Liver (tissue), 9 donors: Measurements from ENCODE around the gene ALDH1A2. TPM values are rescaled to one million over a fixed set of nuclear protein-coding genes. Genes with fewer than 3 reads are reported as not detected.

Source experiments
- DNase-seq: peaks from one replicate; pipeline ENCODE4 v3.0.0-alpha.2; 2017; ENCODE audit warnings: low spot score
- H3K27ac ChIP-seq, 2 donors: one replicate each; pipeline ENCODE4 v1.7.0; 2013; ENCODE audit warnings: inconsistent platforms in 2 of 2, low read length in 2 of 2, control low read depth in 1 of 2, low read depth in 1 of 2, mild to moderate bottlenecking in 1 of 2
- H3K27me3 ChIP-seq, 4 donors: one replicate each; pipeline versions ENCODE4 v1.6.1 to v1.7.0; 2013; ENCODE audit warnings: low read length in 3 of 4, inconsistent platforms in 1 of 4, mild to moderate bottlenecking in 1 of 4, moderate library complexity in 1 of 4; ENCODE audit not compliant: control insufficient read depth in 4 of 4, insufficient read depth in 4 of 4
- H3K36me3 ChIP-seq, 4 donors: one replicate each; pipeline versions ENCODE4 v1.6.1 to v1.7.0; 2013; ENCODE audit warnings: low read length in 3 of 4, mild to moderate bottlenecking in 3 of 4, low read depth in 1 of 4, moderate library complexity in 1 of 4; ENCODE audit not compliant: control insufficient read depth in 4 of 4, insufficient read depth in 3 of 4
- H3K4me1 ChIP-seq, 4 donors: one replicate each; pipeline versions ENCODE4 v1.6.1 to v1.7.0; 2013; ENCODE audit warnings: low read length in 3 of 4, mild to moderate bottlenecking in 3 of 4, moderate library complexity in 1 of 4; ENCODE audit not compliant: control insufficient read depth in 4 of 4, insufficient read depth in 4 of 4
- H3K4me3 ChIP-seq, 3 donors: one replicate each; pipeline versions ENCODE4 v1.6.1 to v1.7.0; 2013; ENCODE audit warnings: low read length in 3 of 3, control low read depth in 1 of 3, low read depth in 1 of 3, mild to moderate bottlenecking in 1 of 3
- H3K9ac ChIP-seq, 2 donors: one replicate each; pipeline ENCODE4 v1.7.0; 2013; ENCODE audit warnings: low read length in 2 of 2, mild to moderate bottlenecking in 2 of 2, moderate library complexity in 2 of 2, control low read depth in 1 of 2, low read depth in 1 of 2
- H3K9me3 ChIP-seq, 4 donors: one replicate each; pipeline versions ENCODE4 v1.6.1 to v1.7.0; 2013; ENCODE audit warnings: low read length in 3 of 4; ENCODE audit not compliant: control insufficient read depth in 4 of 4
- ATF3 ChIP-seq: IDR thresholded peaks from 2 replicates; pipeline ENCODE4 v1.6.1; 2016; ENCODE audit warnings: antibody characterized with exemption
- CTCF ChIP-seq: fragments of 150-350 bp; IDR thresholded peaks from 2 replicates; pipeline ENCODE4 v1.5.1; 2017; ENCODE audit warnings: improper control_type of control experiment, low read depth, low read length; ENCODE audit not compliant: missing input control
- EGR1 ChIP-seq, 2 donors: IDR thresholded peaks; 2 replicates each; pipeline ENCODE4 v1.6.1; 2016 to 2018; ENCODE audit warnings: antibody characterized with exemption in 2 of 2, low read depth in 2 of 2
- FOXA1 ChIP-seq: IDR thresholded peaks from 2 replicates; pipeline ENCODE4 v1.6.1; 2016; ENCODE audit warnings: antibody characterized with exemption
- FOXA2 ChIP-seq: IDR thresholded peaks from 2 replicates; pipeline ENCODE4 v1.6.1; 2016; ENCODE audit warnings: antibody characterized with exemption
- GABPA ChIP-seq, 2 donors: IDR thresholded peaks in 1 of 2; conservative IDR thresholded peaks in 1 of 2; 2 replicates each; pipeline ENCODE4 v1.6.1; 2016; ENCODE audit warnings: antibody characterized with exemption in 2 of 2, mild to moderate bottlenecking in 1 of 2, moderate library complexity in 1 of 2
- HNF4A ChIP-seq, 2 donors: conservative IDR thresholded peaks; 2 replicates each; pipeline ENCODE4 v1.6.1; 2016; ENCODE audit warnings: antibody characterized with exemption in 2 of 2, mild to moderate bottlenecking in 2 of 2
- HNF4G ChIP-seq: IDR thresholded peaks from 2 replicates; pipeline ENCODE4 v1.6.1; 2016; ENCODE audit warnings: antibody characterized with exemption
- MAX ChIP-seq: IDR thresholded peaks from 2 replicates; pipeline ENCODE4 v1.6.1; 2016; ENCODE audit warnings: antibody characterized with exemption
- NR2F2 ChIP-seq: IDR thresholded peaks from 2 replicates; pipeline ENCODE4 v1.6.1; 2016; ENCODE audit warnings: antibody characterized with exemption
- RAD21 ChIP-seq, 2 donors: IDR thresholded peaks; 2 replicates each; pipeline ENCODE4 v1.6.1; 2016; ENCODE audit warnings: antibody characterized with exemption in 2 of 2, mild to moderate bottlenecking in 2 of 2
- REST ChIP-seq: IDR thresholded peaks from 2 replicates; pipeline ENCODE4 v1.6.1; 2016; ENCODE audit warnings: antibody characterized with exemption, mild to moderate bottlenecking
- RXRA ChIP-seq, 2 donors: IDR thresholded peaks; 2 replicates each; pipeline ENCODE4 v1.6.1; 2017 to 2018; ENCODE audit warnings: antibody characterized with exemption in 2 of 2, mild to moderate bottlenecking in 1 of 2
- SP1 ChIP-seq: IDR thresholded peaks from 2 replicates; pipeline ENCODE4 v1.6.1; 2018; ENCODE audit warnings: antibody characterized with exemption, mild to moderate bottlenecking
- TAF1 ChIP-seq: conservative IDR thresholded peaks from 2 replicates; pipeline ENCODE4 v1.6.1; 2016; ENCODE audit warnings: antibody characterized with exemption, mild to moderate bottlenecking
- YY1 ChIP-seq: IDR thresholded peaks from 2 replicates; pipeline ENCODE4 v1.6.1; 2016; ENCODE audit warnings: antibody characterized with exemption, mild to moderate bottlenecking
- whole genome bisulfite sequencing: extraction: QIAGEN DNeasy Blood & Tissue Kit; methylation state at CpG from one replicate; pipeline ENCODE4 v1.1.7; 2013; 5-methylcytosine and 5-hydroxymethylcytosine counted together
- polyA plus RNA-seq, 2 donors: library from polyadenylated mRNA; stranded (reverse) in 1 of 2; unstranded in 1 of 2; fragments of 200-250 nt in 1 of 2; fragments of >200 nt in 1 of 2; fragmentation: Nextera tagmentation in 1 of 2; extraction: Ambion mirVana in 1 of 2; gene quantifications; one replicate each; pipeline versions ENCODE4 v1.2.1 to v1.2.3, GENCODE V29; 2013 to 2015
- total RNA-seq, 2 donors: library from RNA; depleted of rRNA; stranded (reverse); fragments of >200 nt; gene quantifications; one replicate each; pipeline ENCODE4 v1.2.3, GENCODE V29; 2014
- donor health status: healthy.
- donor health status: healthy.
- donor health status: healthy.
- donor health status: healthy.
- donor health status: healthy.

ALDH1A2 gene
- total and polyA plus RNA-seq, 4 donors, result 1.2 to 22.7 (median 14.0) TPM

- DNase-seq, result no peak
- H3K4me1 ChIP-seq, result peaks cover 3 to 13% (median 9%) of the 10 kb centered on the region in 4 donors
- H3K27ac ChIP-seq, result no peak overlapping the region
- H3K4me3 ChIP-seq, result peak overlapping the region in 1 of 3 donors; percentile 58
- peaks cover 0 to 11% (median 7%) of the 10 kb centered on the region in 4 donors for H3K27me3 ChIP-seq
- no peaks in the 10 kb centered on the region for H3K36me3 ChIP-seq
- WGBS, result 27% methylated on average over 22 of the region's 22 CpGs
- H3K9ac ChIP-seq, result no peak overlapping the region
- TF ChIP-seq HNF4G (no peak), REST (no peak), FOXA2 (no peak), MAX (no peak), EGR1 (IDR thresholded peaks at IDR 0.05; ENCODE audit: low read depth in 2 of 2) (no peak), GABPA (IDR thresholded peaks at IDR 0.05 in 1 of 2, conservative IDR thresholded peaks at IDR 0.05 in 1 of 2) (no peak), ATF3 (no peak), TAF1 (no peak), RXRA (IDR thresholded peaks at IDR 0.05) (no peak), HNF4A (conservative IDR thresholded peaks at IDR 0.05) (no peak), NR2F2 (no peak), CTCF (no peak), RAD21 (IDR thresholded peaks at IDR 0.05) (no peak), FOXA1 (no peak)
- H3K9me3 ChIP-seq, result peaks cover 0 to 3% (median under 1%) of the 10 kb centered on the region in 4 donors
Measured at GRCh38 chr15:58064082-58064979, 1.2 kb downstream of the ALDH1A2 start.

GRCh38 chr15:58063614-58064013 is 1.9 kb downstream of the ALDH1A2 start:
- WGBS, result 60% methylated on average over 3 of the region's 3 CpGs
- peaks cover 0 to 11% (median 7%) of the 10 kb centered on the region in 4 donors for H3K27me3 ChIP-seq
- H3K4me3 ChIP-seq, result no peak overlapping the region
- DNase-seq, result no peak
- H3K27ac ChIP-seq, result no peak overlapping the region
- no peak for TF ChIP-seq YY1
- no peak for TF ChIP-seq RAD21 (IDR thresholded peaks at IDR 0.05)
- no peak for TF ChIP-seq SP1
- TF ChIP-seq REST, result no peak
- TF ChIP-seq NR2F2, result no peak
- H3K9me3 ChIP-seq, result peaks cover 0 to 3% (median under 1%) of the 10 kb centered on the region in 4 donors
- no peak overlapping the region for H3K9ac ChIP-seq
- H3K4me1 ChIP-seq, result peaks cover 3 to 13% (median 9%) of the 10 kb centered on the region in 4 donors
- H3K36me3 ChIP-seq, result no peaks in the 10 kb centered on the region
